ENCODE results near the gene ALK.
A peak's percentile ranks its signal among the peaks of the same experiment; 100 is the strongest.

The ALK gene

DNA sequence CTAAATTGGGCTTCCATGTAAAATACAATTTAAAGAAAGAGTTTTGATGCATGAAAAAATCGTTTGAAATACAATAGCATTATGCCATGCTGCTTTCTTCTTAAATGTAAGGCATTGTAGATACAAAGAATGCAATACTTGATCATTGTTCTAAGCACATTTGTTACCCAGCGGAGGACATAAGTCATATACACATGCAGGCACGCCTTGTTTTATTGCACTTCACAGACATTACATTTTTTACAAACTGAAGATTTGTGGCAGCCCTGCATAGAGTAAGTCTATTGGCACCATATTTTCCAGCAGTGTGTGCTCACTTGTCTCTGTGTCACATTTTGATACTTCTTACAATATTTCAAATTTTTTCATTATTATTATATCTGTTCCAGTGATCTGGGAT is 461.2 kb downstream of the ALK start:
- intact Hi-C loops (cut with DNase I): no loop called here
- DNase-seq: no peak

DNA sequence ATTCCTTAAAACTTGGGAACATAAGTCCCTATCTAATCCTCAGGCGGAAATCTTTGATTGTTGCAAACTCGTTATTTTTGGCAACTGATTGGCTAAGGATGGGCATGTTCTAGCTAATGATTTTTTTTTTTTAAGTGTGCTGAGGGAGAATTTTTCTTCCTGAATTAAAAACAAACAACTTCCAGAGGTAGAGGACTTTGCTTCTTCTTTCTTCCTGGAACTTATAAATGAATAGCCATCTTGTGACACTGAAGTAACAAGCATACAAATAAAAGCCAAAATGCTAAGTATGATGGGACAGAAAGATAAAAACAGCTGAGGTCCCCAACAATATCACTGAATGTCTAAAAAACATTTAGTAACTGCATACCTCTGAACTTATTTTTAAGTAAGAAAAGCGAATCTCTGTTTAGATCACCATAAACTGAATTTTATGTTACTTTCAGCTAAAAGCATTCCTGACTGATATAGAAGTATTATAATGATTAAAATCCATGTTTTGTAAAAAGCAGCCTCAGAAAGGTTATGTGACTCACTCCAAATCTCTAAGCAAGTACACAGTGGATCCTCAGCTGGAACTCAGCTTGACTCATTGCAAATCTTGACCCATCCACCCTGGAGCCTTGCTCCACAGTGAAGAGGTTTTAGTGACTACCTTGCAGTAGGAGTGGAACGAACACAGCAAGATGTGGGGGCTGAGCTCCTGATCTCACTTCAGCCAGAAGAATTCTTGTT is 461.8 kb downstream of the ALK start:
- DNase-seq: no peak
- intact Hi-C loops (cut with DNase I): no loop called here

DNA sequence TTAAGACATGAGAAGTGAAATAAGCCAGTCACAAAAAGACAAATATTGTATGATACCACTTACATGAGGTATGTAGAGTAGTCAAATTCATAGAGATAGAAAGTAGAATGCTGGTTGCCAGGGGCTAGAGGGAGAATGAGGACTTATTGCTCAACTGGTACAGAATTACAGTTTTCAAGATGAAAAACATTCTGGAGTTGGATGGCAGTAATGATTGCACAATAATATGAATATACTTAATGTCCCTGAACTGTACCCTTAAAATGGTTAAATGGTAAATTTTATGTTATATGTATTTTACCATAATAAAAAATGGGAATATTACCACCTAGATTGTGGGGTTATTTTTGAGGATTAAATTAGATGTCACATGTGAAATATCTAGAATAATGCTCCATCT is 465.0 kb downstream of the ALK start:
- intact Hi-C loops (cut with DNase I): no loop called here
- no peak for DNase-seq

DNA sequence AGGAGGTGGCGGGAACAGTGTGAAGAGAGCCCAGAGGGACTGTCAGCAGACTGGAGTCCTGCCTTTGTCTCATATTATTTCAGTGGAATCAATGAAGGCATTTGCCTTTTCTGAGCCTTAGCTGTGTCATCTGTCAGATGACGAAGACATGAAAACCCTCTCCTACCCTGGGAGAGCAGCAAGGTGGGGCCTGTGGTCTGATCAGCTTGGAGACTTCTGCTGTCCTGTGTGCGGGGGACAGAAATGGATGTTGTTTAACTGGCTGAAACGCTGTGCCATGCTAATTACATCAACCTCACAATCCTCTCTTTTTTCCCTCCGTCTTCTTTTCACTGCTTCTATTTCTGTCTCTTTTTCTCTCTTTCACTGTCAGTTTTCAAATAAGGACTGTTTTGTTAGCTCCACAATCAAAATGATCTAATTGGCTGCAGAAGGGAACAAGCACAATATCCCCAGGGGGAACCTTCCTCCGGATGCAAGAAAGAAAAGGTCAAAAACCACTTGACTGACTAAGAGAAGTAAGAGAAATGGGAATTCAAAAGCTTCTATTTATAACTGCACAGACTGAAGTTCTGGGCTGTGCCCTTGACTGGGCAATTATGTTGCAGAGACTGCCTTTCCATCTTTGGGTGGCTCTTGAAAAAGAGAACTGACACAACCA is 466.1 kb downstream of the ALK start:
- DNase-seq: peak in 7 of 42 donors; percentile 2 to 45 (median 11)
- intact Hi-C loops (cut with DNase I): no loop called here

DNA sequence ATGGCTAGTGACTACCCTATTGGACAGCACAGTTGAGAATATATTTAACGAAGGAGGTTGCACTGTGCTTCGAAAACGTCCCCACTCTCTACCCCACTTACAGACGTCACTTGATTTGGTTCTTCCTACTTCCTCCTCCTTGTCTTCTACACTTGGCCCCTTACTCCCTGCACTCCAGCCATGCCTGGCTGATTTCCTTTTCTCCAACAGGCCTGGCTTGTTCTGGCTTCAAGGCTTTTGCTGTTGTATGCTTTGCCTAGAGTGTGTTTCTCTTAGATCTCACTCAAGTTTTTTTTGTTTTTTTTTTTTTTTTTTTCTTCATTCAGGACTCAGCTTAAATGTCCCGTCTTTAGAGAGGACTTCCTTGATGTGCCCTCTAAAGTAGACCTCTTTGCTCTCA is 469.4 kb downstream of the ALK start:
- DNase-seq: no peak
- intact Hi-C loops (cut with DNase I): no loop called here

GRCh38 chr2:29450596-29451222 is 470.7 kb downstream of the ALK start:
- intact Hi-C loops (cut with DNase I): no loop called here

DNA sequence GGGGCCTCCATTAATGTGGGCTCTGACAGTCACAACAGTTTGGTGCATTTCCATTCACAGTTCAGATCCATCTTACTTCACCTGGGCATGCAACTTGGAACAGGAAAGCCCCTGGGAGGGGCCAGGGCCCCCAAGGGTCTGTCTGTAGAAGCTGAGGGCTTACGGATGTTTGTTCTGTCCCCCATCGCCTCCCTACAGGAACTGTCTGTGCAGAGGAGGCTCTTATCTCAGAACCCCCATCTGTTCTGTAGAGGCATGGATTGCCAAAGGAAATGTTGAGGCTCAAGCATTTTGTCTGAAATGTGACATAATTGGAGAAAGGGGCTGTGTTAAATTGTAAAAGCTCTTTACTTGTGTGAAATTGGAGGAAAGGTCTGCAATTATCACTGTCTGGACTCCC is 471.9 kb downstream of the ALK start:
- no peak for DNase-seq
- intact Hi-C loops (cut with DNase I): no loop called here

More at GRCh38 chr2:29450596-29451222, 470.7 kb downstream of the ALK start:
- no peak for DNase-seq

DNA sequence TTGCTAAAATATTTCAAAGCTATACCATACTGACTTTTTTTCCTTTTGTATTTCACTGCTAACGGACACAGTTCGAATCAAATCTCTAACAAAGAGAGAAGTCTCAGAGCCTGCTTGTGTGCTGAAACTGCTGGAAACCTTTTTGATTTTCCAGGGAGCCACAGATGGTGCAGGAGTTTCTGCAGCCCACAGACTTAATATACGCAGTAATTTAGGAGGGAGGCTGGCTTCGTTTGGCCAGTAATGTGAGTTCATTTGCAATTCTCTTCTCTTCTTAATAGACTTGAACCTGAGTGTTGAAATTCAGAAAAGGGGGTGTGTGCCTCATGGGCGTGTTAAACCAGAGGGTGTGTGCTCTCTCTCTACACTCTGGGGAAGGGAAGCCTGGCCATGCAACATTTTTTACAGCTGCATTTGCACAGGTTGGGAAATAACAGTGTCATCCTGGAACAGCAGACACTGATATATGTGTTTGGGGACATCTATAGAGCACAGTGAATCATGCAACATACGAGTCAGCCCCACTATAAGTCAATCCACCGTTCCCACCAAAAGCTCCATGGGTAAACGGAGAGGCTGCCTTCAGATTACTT is 473.2 kb downstream of the ALK start:
- DNase-seq: no peak
- intact Hi-C loops (cut with DNase I): no loop called here

GRCh38 chr2:29447513-29447912 is 473.9 kb downstream of the ALK start:
- no peak for DNase-seq
- intact Hi-C loops (cut with DNase I): no loop called here

DNA sequence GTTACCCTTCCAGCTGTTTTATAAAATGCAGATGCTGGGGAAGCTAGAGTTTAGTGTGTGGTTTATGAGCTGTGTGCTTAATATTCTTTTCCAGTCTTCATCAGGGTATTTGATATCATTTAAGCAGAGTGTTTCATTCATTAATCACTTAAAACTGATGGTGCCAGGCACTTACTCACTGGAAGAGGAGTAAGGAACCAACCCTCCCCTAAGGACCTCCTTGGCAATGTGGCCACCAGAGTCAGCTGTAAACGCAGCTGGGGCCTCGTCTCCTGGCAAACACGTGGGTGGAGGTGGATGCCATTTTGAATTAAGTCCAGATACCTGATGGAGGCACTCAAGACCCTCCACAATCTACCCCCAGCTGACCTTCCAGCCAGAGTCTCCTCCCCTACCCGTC is 474.5 kb downstream of the ALK start:
- DNase-seq: no peak
- intact Hi-C loops (cut with DNase I): no loop called here

DNA sequence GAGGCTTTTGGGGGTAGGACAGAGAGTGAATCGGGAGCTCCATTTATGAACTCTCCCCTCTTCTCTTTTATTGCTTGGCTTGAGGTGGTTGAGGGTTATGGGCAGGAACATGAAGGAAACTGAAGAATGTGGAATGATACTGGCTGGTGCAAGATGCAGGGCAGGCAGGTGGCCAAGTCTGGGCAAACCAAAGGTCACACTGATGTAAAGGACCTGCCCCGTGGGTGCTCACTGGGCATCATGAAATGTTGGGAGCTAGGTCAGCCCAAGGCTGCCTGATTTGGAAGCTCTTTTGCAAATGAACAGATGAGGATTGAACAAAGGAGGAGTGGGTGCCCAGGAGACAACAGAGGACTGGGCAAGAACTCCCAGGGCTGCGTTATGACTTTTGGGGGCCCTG is 477.2 kb downstream of the ALK start:
- intact Hi-C loops (cut with DNase I): no loop called here
- DNase-seq: no peak

DNA sequence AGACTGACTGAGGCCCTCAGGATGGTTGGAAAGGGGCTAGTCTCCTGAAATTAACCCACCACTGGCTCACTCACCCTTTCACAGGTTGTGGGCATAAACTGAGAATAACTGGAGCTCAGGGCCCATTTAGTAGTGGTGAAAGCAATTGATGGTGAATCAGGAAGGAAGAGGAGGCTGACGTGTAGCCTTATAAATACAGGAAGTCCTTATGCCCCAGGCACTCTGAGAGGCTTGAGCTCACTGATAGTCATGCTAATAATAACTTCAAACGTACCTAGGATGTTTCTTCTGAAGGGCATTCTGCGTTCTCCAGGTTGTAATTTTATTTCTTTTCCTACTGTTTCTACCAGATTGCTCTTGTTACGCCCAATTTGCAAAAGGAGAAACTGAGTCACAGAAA is 477.8 kb downstream of the ALK start:
- DNase-seq: no peak
- intact Hi-C loops (cut with DNase I): no loop called here

DNA sequence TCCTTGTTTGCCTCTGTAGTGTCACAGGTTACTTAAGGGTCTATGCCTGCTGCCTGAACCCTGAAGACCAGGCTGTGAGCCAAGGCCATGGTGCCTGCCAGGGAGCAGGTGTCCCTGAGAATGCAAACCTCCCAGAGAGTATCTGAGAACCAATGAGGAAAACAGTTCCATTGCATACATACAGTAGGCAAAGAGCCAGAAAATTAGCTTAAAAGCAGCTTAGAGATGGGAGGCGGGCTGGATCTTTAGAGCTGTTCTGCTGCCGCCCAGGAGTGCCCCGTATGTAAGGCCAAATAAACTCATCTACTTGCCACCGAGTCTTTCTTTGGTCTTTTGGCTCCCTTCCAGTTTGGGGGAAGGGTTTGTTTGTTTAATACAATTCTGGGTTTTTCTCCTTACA is 478.2 kb downstream of the ALK start:
- intact Hi-C loops (cut with DNase I): no loop called here
- DNase-seq: no peak

DNA sequence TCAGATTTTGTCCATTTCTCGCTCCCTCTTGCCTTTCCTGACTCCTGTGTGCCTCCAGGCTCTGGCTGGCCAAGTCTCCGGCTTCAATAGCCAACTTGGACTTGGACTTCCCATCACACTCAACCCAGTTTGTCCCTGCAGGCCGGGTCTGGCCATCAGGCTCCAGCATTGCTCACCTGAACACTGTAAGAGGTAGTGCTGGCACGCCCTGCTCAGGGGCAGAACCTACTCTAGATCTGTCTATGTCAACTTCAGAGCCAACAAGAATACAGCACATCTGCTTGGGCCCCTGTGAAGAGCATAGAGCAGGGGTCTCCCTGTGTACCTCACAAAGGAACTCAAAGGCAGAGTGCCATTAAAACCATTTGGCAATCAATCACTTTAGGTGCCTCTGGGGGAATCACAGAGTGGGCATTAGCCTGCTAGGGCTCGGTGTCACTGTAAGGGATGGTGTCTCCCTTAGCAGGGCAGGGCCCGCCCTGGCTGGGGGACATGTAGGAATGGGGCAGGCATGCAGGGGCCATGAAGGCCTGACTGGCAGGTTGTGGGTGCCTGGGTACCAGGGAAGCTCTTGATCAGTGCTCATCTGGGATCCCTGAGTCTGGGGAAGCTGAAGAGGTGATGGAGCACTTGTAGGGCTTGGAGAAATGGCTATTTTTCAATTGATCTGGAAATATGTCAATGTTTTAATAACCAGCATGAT is 480.3 kb downstream of the ALK start:
- no peak for DNase-seq
- intact Hi-C loops (cut with DNase I): no loop called here

- intact Hi-C loops (cut with DNase I): no loop called here
- DNase-seq: no peak
Observed at GRCh38 chr2:29433920-29434319, 487.5 kb downstream of the ALK start.

- no peak for DNase-seq
- intact Hi-C loops (cut with DNase I): no loop called here
Observed at GRCh38 chr2:29433128-29433527, 488.3 kb downstream of the ALK start.

DNA sequence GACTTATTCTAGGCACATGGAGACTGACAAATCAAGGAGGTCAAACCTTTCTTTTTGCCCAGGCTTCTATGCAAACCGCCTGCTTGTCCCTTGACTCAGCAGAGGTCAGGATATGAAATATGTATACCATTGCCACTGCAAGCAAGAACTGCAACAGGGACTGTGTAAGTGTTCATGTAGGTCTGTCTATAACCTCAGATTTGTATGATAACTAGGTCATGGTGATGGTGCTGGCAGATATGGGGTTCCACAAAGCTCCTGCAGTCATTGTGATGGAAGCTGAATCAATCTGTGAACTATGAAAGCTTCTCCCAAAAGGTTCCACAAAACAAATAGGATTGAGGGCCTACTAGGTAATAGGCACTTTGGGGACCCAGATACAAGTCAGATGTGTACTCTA is 489.9 kb downstream of the ALK start:
- intact Hi-C loops (cut with DNase I): no loop called here
- DNase-seq: no peak

DNA sequence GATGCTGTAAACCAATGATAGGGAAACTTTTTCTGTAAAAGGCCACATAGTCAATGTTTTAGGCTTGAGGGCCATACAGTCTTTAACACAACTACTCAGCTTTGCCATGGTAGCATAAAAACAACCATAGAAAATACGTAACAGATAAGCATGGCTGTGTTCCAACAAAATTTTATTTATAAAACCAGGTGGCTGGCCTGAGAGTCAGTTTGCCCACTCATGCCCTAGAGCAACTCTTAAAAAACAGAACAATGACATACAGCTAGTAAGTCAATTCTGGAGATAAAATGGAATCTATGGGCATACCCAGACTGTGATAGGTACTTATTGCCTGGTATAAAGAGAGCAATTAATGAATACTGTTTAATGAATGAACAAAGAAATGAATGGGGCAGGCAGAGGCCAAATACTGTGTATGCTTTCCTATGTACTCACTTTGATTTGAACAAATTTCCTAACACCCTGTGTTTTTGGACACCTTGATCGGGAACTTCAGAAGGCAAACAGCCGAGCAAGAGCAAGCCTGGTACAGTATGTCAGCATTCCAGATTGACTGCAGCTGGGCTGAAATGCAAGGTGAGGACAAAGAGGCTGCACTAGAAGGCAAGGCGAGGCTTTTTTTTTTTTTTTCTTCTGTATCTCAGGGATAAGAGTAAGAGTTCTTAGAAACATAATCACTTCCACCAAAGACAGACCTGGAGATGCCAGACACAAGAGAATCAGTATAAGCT is 490.8 kb downstream of the ALK start:
- DNase-seq: no peak
- intact Hi-C loops (cut with DNase I): no loop called here

- intact Hi-C loops (cut with DNase I): no loop called here
- no peak for DNase-seq
Observed at GRCh38 chr2:29426354-29426753, 495.0 kb downstream of the ALK start.
